ENCODE results near the gene FAM181A.

DNA sequence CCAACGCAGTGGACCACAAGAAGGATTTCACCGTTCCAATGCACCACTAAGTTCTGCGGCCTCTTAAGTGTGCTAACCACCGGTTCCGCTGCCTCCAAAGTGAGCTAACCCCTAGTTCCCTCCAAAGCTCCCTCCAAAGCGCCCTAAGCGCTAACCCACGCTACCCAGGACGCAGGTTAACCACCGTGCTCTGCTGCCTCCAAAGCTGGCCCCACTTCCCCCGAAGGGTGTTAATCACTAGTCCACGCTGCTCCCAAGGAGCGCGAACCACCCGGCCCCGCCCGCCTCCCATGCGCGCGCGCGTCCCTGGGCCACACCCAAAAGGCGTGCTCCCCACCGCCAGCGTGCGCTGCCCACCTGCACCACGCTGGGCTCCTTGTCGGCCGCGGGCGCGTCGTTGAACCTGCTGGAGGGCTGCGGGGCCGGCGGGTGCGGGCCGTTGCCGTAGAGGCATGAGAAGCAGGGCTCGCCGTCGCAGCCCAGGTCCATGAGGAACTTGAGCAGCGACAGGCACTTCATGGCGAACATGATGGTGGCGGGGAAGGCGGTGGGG is 11.7 kb downstream of the FAM181A start:
- no peak for TF ChIP-seq CTCF (IDR thresholded peaks at IDR 0.05)
- no peak for TF ChIP-seq EZH2 (IDR thresholded peaks at IDR 0.05)
